DND-41 (cell line): ENCODE measurements around the gene TENT4B.

Source experiments
- CTCF ChIP-seq: IDR thresholded peaks from 2 replicates; pipeline ENCODE4 v1.5.1; 2012; ENCODE audit warnings: borderline replicate concordance, low read length, moderate library complexity, mild to moderate bottlenecking; ENCODE audit not compliant: poor library complexity, severe bottlenecking; ENCODE audit errors: extremely low read depth
- EZH2 ChIP-seq: IDR thresholded peaks from 3 replicates; pipeline ENCODE4 v1.6.1; 2012; ENCODE audit warnings: borderline replicate concordance, low read depth, mild to moderate bottlenecking, moderate library complexity, low read length, inconsistent platforms; ENCODE audit not compliant: severe bottlenecking

GRCh38 chr16:50227120-50227519 lies 74.0 kb downstream of the TENT4B start:
- no peak for TF ChIP-seq CTCF
- no peak for TF ChIP-seq EZH2
